ENCODE results near the gene TIAM1. TPM values are rescaled to one million over a fixed set of nuclear protein-coding genes. Genes with fewer than 3 reads are reported as not detected.

The TIAM1 gene
- total and polyA plus RNA-seq, 8 donors = 1.1 to 19.8 (median 3.3) TPM

- Histone ChIP-seq H3K27me3 (no peaks in the 10 kb centered on the region), H3K27ac (no peak overlapping the region), H3K36me3 (no peaks in the 10 kb centered on the region), H3K9me3 (no peaks in the 10 kb centered on the region), H3K4me3 (no peak overlapping the region), H3K4me1 (no peaks in the 10 kb centered on the region)
- no peak for DNase-seq
- TF ChIP-seq POLR2A (IDR thresholded peaks at IDR 0.05) (no peak), POLR2AphosphoS5 (IDR thresholded peaks at IDR 0.05) (no peak), EP300 (IDR thresholded peaks at IDR 0.05) (no peak)
- intact Hi-C loops (cut with DNase I; ENCODE audit: low total_unique reads) = no loop called here
- 86 to 95% (median 92%) methylated on average over 6 of the region's 6 CpGs for WGBS, 5 donors
Observed at GRCh38 chr21:31371715-31372470, 27.8 kb upstream of the TIAM1 start.

DNA sequence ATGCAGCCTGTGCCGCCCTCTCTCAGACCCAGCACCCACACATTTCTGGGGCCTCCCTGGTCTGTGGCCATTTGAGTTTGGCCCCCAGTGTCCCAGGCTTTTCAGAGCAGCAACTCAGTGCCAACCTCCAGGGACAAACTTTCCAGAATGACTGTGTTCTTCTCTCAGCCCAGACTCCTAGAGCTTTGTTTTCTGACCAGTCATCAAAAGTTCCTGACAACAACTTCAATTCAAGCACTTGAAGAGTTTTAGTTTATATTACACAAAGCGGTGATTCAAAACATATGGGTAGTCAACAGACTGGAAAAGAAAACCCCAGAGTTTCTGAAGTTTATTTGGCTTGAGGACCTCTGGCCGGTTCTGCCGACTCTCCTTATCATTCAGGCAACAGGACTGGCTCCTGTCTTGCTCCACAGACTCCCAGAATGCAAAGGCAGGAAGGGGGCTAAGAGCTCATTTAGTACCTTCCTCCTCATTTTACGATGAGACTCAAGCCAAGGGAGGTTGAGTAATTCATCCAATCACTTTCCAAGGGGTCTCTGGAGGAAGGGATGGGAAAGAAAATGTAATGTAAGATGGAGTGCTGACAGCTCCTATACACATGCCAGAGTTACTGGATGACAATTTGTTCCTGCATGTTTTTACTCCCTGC, 27.0 kb upstream of the TIAM1 start:
- no peaks in the 10 kb centered on the region for H3K27me3 ChIP-seq
- intact Hi-C loops (cut with DNase I; ENCODE audit: low total_unique reads) = no loop called here
- no peak overlapping the region for H3K4me3 ChIP-seq
- H3K36me3 ChIP-seq = no peaks in the 10 kb centered on the region
- peak in 1 of 2 donors; percentile 68 for DNase-seq
- H3K4me1 ChIP-seq = no peaks in the 10 kb centered on the region
- WGBS, 5 donors = 54 to 69% (median 62%) methylated on average over 5 of the region's 5 CpGs
- peak overlapping the region in 1 of 5 donors; percentile 18 for H3K27ac ChIP-seq
- H3K9me3 ChIP-seq = no peaks in the 10 kb centered on the region
- no peak for TF ChIP-seq CTCF (IDR thresholded peaks at IDR 0.05)
- no peak for TF ChIP-seq POLR2AphosphoS5 (IDR thresholded peaks at IDR 0.05)
- no peak for TF ChIP-seq POLR2A (IDR thresholded peaks at IDR 0.05)
- no peak for TF ChIP-seq EP300 (IDR thresholded peaks at IDR 0.05)

- H3K9me3 ChIP-seq = no peaks in the 10 kb centered on the region
- H3K36me3 ChIP-seq = no peaks in the 10 kb centered on the region
- intact Hi-C loops (cut with DNase I; ENCODE audit: low total_unique reads) = no loop called here
- H3K4me3 ChIP-seq = no peak overlapping the region
- no peaks in the 10 kb centered on the region for H3K27me3 ChIP-seq
- no peaks in the 10 kb centered on the region for H3K4me1 ChIP-seq
- WGBS, 5 donors = 78 to 92% (median 88%) methylated on average over 4 of the region's 4 CpGs
- H3K27ac ChIP-seq = peak overlapping the region in 1 of 5 donors; percentile 18
- TF ChIP-seq EP300 (IDR thresholded peaks at IDR 0.05) (no peak), CTCF (IDR thresholded peaks at IDR 0.05) (no peak), POLR2A (IDR thresholded peaks at IDR 0.05) (no peak), POLR2AphosphoS5 (IDR thresholded peaks at IDR 0.05) (no peak)
- no peak for DNase-seq
Observed at GRCh38 chr21:31370281-31370892, 26.3 kb upstream of the TIAM1 start.

DNA sequence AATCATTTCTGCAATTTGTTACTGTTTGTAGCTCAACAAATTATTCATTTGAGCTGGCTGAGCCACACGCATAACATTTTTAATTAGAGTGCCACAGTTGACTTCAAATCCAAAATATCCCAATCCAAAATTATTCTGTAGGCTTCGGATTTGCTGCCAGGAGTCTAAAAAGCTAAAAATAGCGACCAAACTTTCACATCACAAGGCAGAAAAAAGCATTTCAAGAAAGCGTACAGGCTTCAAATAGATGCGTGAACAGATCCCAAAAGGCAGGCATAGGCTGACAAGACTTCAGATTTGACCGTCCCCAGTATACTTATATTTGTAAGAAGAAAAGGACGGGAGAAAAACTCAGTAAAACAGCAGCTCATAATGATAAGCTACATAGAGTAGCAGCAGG, 24.3 kb upstream of the TIAM1 start:
- H3K27me3 ChIP-seq = no peaks in the 10 kb centered on the region
- no peak for TF ChIP-seq EP300 (IDR thresholded peaks at IDR 0.05)
- TF ChIP-seq POLR2A (IDR thresholded peaks at IDR 0.05) = no peak
- intact Hi-C loops (cut with DNase I; ENCODE audit: low total_unique reads) = no loop called here

DNA sequence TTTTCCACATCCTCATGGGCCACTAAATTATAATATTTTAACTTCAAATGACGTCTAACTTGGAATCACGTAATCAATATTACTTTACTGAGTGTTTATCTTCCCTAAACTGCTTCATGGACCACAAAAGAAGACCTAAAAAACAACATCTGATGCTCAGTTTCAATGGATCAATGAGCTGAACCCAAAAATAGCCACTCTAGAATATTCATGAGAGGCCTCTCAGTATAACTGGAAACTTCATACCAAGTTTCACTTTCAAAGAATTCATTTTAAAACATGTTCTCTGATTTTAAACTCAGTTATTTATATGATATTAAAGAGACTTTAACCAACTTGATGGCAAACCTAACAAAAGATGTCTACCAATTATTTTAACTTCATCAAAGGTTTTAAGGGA, 23.7 kb upstream of the TIAM1 start:
- no peak overlapping the region for H3K4me3 ChIP-seq
- no peaks in the 10 kb centered on the region for H3K27me3 ChIP-seq
- no peak for DNase-seq
- intact Hi-C loops (cut with DNase I; ENCODE audit: low total_unique reads) = no loop called here
- 94 to 96% (median 95%) methylated on average over 2 of the region's 2 CpGs for WGBS, 5 donors
- H3K36me3 ChIP-seq = no peaks in the 10 kb centered on the region
- no peak overlapping the region for H3K27ac ChIP-seq
- H3K4me1 ChIP-seq = no peaks in the 10 kb centered on the region
- no peaks in the 10 kb centered on the region for H3K9me3 ChIP-seq
- TF ChIP-seq EP300 (IDR thresholded peaks at IDR 0.05) = no peak
- TF ChIP-seq CTCF (IDR thresholded peaks at IDR 0.05) = no peak
- no peak for TF ChIP-seq POLR2A (IDR thresholded peaks at IDR 0.05)
- TF ChIP-seq POLR2AphosphoS5 (IDR thresholded peaks at IDR 0.05) = no peak

More for the DNA sequence above, 24.3 kb upstream of the TIAM1 start:
- 77 to 93% (median 88%) methylated on average over 7 of the region's 7 CpGs for WGBS, 5 donors
- no peak overlapping the region for H3K27ac ChIP-seq
- H3K4me3 ChIP-seq = no peak overlapping the region
- no peaks in the 10 kb centered on the region for H3K4me1 ChIP-seq
- DNase-seq = no peak
- H3K9me3 ChIP-seq = no peaks in the 10 kb centered on the region
- H3K36me3 ChIP-seq = no peaks in the 10 kb centered on the region

Measured in stomach (tissue), 9 donors.